HG03108 (cell line): Measurements from ENCODE around the gene TEX2.
"Not testable (repeated sequence)": the region's sequence is repeated elsewhere in the genome, so short reads cannot be mapped to it uniquely, and the experiment has no call there.

Source experiments
- ATAC-seq: cut with Tn5 transposase; IDR thresholded peaks from one replicate; pipeline ENCODE4 v1.9.1; 2021; ENCODE audit warnings: moderate library complexity; ENCODE audit not compliant: unreplicated experiment

Gene TEX2

DNA sequence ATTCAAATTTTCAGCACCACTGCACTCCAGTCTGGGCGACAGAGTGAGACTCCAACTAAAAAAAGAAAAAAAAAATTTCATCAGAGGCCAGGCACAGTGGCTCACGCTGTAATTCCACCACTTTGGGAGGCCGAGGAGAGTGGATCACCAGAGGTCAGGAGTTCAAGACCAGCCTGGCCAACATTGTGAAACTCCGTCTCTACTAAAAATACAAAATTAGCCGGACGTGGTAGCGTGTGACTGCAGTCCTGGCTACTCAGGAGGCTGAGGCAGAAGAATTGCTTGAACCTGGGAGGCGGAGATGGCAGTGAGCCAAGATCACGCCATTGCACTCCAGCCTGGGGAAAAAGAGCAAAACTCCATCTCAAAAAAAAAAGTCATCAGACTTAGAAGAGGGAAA is 77.5 kb downstream of the TEX2 start:
- ATAC-seq: not testable (repeated sequence)

DNA sequence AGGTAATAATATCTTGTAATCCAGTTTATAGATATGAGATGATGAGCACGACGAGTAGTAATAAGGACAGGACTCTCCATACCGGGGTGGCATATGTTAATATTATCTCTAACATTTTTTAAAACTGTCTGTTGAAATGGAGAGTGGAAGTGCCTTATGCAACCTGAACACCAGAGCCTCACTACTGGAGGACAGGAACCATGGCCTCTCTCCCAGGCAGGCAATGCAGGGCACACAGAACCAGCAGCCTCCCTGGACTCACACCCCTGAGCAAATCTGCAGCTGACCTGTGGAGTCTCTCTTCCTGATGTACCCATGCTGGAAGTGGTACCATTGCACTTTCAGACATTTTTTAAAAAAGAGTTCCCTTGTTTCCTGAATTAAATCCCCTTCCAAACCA is 78.0 kb downstream of the TEX2 start:
- ATAC-seq: no peak

DNA sequence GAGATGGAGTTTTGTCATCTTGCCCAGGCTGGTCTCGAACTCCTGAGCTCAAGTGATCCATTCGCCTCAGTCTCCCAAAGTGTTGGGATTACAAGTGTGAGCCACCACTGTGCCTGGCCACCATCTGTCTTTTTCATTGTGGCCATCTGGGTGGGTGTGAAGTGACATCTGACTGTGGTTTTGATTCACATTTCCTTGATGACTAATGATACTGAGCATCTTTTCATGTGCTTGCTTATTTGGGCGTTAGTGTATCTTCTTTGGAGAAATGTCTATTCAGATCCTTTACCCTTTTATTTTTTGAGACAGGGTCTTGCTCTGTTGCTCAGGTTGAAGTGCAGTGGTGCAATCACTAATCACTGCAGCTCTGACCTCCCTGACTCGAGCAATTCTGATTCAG is 79.2 kb downstream of the TEX2 start:
- no peak for ATAC-seq

DNA sequence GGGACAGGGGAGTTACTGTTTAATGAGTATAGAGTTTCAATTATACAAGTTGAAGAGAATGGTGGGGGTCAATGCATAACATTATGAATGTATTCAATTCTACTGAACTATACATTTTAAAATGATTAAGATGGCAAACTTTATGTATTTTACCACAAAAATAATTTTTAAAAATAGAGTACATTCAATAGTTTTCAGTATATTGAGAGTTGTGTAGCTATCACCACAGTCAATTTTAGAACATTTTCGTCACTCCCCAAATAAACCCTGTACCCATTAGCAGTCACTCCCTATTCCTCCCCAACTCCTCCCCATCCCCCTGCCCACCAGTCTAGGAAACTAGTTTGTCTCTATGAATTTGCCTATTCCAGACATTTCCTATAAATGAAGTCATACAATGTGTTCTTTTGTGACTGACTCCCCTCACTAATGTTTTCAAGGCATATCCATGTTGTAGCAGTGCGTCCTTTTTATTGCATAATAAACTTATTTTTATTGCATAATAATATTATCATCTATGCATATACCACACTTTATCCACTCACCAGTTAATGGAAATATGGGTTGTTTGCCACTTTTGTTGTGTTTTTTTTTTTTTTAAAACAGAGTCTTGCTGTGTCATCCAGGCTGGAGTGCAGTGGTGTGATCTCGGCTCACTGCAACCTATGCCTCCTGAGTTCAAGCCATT is 80.6 kb downstream of the TEX2 start:
- no peak for ATAC-seq

DNA sequence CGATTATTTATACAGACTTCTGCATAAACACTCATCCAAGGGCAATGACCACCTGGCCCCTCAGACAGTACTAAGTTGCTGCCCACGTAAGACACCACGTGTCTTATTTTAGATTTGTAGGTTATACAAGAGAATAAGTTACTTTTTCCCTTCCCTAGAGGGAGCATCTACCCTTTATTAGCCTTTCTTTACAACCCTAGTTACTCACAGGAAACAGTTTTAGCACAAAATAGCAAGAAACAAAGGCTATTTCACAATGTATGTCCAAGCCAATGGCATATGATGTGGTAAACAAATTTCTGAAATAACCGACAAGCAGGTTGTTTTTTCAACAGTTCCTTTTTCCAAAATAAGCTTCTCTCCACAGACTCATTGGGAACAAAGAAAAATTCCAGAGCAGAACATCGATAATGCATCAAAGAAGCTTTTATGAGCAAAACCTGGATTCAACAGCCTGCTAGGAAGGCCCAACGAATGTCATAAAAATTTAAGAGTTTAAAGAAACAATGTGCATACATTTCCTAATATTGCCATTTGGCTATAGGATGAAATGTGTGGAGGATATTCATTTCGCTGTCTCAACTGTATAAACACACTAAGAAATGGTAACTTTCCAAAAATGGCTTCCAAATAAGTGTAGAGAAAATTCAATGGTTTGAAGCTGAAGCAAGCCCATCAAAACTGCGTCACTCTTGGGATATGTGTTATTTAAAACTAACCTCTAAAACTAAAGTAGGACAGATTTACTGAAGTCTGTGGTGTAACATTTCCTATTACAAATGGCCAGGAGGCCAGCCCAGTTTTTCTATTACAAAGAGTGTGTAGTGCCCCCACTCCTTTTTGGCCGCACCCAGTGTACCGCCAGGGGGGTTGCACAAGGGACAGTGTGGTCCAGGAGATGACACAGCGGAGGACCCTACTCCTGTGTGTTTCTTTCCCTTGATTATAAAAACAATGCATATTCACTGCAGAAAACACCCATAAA is 82.7 kb downstream of the TEX2 start:
- ATAC-seq: no peak

DNA sequence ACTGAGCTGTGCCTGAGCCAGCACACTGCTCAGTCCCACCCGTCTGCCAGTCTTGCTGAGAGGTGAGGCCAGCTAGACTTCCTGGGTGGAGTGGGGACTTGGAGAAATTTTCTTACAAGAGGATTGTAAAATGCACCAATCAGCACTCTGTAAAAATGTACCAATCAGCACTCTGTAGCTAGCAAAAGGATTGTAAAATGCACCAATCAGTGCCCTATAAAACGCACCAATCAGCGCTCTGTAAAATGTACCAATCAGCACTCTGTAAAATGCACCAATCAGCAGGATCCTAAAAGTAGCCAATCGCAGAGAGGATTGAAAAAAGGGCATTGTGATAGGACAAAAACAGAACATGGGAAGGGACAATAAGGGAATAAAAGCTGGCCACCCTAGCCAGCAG is 84.0 kb downstream of the TEX2 start:
- ATAC-seq: not testable (repeated sequence)

DNA sequence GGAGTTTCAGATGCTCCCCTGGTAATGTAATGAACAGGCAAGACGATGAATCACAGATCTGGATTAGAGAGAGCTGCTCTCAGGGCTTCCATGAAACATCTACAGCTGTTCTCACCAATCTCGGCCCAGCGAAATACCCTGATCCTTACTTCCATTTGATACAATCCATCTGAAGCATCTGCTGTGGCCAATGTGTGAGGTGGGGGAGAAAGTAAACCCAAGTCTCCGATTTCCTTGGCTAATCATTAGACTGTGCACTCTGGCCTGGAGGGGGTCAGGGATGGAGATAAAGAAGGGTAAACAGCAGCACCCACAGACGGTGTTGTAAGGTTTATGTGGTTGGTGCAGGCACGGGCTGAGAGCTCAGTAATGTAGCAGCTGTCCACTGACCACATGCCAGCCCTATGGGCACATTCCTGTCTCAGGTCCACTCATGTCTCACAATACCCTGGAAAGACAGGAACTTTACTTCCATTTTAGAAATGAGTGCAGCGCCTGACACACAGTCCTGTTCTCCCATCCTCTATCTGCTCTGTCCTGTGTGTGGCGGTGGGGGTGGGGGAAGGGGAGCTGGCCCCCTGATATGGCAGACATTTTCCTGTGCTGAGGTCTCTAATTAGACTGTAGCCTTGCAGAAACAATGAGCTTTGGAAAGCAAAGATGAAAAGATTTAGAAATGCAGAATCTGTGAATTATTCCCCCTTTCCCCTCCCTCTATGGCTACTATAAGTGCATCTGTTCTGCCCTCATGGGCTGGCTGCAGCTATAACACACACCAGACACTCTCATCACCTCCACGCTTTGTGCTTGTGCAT is 84.8 kb downstream of the TEX2 start:
- ATAC-seq: no peak

DNA sequence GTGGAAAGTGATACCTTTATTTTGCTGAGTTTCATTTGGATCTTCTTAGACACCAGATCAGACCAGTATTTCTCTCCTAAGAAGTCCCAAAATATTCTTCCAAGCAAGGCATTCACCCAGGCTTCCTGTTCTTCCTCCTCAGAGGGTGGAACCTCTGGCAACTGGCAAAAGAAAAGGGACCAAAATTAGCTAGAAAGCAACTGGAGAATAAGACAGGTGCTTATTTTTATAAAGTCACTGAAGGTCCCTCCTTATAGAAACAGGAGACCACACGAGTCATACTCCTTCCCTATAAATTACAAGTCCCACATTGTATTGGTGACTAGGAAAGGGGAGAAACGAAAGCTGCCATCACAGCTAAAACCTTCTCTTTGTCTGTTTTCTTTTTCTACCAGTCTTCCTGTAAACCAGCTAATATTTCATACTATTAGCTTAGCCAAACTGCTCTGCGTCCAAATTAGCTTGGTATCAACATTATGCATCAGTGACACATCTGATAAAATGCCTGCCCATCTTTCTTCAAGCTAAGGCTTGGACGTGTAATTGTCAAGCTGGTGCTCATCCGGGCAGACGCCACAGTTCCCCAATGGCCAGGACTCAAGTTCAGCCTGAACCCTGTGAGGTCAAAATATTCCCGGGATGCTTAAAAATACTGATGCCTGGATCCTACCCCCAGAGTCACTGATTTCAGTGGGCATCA is 85.6 kb downstream of the TEX2 start:
- no peak for ATAC-seq

DNA sequence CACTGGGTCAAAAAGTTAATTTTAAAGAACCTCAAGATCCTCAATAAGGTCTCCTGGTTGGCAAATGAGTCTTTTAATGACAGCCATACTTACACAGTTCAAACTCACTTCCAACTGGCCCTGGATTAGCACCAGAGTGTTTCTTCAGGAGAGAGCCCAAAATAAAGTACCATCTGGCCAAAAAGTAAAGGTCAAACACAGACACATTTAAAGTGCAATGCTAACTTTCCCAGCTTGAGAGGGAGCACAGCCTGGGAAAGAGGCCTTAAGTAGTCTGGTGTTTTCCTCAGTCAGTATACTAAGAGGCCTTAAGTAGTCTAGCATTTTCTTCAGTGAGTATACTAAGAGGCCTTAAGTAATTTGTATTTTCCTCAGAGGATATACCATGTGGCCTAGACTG is 86.5 kb downstream of the TEX2 start:
- no peak for ATAC-seq

DNA sequence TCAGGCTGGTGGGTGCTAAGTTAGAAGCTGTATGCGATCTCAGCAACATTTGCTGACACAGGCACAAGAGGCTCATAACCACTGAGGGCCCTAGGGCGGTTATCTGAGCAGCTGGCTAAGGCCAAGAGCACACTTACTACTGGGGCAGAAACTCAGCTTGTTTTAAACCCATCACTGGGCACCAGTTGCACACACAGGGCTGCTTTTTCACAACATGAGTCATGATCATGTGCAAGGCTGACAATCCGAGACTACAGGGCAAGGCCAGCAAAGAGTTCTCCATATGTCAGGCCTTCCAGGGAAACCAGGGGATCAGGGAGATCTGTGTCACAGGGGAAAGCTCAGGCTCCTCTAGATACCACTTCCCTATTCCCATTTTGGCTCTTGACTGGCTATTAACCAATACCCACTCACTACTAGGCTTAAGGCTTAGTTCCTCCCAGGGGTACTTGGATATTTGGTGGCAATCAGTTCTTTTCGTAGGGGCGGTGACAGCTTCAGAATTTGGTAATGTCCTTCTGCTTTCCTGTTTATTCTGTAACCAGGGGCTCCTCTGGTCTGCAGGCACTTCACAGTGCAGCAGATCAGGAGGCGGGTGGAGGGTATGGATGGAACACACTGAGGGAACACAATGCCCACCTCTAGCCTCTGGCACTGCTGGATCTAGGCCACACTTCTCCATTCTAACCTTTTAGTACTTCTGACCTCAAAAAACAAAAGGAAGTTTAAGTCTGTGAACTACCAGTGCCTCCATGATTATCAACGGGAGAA is 88.2 kb downstream of the TEX2 start:
- ATAC-seq: no peak

DNA sequence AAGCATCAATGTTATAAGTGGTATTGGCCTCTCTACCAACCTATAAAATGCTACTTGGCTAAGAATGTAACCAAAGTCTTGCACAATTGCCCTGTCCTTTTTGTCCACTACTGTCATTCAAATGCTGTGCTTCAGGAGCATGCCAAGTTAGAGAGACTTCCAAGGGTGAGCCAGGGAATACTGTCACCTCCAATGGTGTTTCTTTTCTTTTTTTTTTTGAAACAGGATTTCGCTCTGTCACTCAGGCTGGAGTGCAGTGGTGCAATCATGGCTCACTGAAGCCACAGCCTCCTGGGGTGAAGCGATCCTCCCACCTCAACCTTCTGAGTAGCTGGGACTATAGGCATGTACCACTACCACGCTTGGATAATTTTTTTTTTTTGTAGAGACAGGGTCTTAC is 89.4 kb downstream of the TEX2 start:
- no peak for ATAC-seq

DNA sequence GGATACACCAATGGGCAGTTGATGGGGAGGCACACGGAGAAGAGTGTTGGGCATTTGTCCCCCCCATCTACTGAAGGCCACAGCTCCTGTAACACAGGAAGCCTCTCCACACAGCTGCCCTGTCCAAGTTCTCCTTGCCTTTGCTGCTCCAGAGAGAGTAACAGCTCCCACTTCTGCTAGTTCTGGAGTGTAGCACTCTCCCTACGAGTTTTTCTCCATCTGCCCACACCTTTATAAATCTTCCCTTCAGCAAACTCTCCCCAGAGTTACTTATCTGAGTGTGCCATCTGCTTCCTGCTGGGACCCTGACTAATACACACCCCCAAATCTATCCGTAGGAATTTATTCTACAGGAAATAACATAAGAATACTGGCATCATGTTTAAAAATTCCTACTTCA is 90.5 kb downstream of the TEX2 start:
- ATAC-seq: no peak

DNA sequence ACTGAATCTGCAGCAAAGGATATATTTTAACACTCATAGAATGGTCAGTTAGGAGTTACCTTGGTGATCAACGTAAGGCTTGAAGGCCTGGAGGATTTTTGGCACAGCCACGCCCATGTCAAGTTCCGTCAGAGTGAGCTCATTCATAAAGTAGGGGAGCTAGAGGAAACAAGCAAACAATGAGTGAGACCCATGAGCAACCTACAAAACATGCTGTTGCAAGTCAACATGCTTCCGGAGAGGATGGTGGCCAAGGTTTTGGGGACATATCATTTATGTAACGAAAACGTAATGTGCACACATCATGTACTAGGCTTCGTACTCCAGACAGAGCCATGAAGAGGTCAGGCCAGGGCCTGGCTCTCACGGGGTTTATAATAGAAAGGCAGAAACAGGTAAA is 92.0 kb downstream of the TEX2 start:
- ATAC-seq: no peak

DNA sequence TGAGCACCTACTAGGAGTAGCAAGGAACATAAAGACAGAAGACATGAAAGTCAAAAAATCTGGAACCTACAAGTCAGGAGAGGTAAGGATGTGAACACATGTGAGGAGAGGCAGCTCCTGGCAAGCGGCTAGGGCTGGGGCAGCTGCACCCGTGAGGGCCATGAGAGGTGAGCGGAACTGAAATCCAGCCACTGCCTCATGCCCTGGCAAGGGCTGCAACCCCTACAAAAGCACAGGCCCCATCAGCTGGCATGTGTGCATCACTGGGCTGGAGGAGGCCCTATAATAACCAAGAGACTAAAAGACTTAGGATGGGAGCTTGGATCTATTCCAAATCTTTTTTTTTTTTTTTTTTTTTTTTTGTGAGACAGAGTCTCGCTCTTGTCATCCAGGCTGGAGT is 92.8 kb downstream of the TEX2 start:
- no peak for ATAC-seq

DNA sequence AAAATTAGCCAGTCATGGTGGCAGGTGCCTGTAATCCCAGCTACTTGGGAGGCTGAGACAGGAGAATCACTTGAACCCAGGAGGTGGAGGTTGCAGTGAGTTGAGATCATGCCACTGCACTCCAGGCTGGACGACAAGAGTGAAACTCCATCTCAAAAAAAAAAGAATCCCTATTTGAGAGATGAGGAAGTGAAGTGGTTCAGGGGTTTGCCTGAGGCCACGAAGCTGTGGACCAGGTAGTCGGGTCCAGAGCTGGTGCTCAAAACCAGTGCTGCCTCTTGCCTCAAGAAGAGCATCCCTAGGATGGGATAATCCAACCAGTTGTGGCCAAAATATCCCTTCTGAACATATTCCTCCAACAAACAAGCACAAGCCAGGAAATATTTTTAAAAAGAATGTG is 95.4 kb downstream of the TEX2 start:
- not testable (repeated sequence) for ATAC-seq

DNA sequence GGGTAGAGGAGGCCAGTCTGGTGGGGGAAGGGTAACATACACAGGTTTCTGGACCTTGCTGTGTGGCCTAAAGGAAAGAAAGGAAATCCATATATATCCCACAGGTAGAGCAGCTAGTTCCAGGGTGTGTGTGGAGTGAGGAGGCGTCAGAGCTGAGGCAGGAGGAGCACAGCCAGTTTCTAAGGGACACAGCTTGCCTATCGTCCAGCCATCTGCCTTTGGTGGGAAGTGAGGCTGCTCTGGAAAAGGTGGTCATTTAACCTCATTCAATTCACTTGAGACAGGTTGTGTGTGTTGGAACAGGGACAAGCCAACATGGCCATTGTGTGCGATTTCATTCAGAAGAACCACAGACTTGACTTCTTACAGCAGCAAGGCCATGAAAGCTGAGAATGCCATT is 96.2 kb downstream of the TEX2 start:
- no peak for ATAC-seq

DNA sequence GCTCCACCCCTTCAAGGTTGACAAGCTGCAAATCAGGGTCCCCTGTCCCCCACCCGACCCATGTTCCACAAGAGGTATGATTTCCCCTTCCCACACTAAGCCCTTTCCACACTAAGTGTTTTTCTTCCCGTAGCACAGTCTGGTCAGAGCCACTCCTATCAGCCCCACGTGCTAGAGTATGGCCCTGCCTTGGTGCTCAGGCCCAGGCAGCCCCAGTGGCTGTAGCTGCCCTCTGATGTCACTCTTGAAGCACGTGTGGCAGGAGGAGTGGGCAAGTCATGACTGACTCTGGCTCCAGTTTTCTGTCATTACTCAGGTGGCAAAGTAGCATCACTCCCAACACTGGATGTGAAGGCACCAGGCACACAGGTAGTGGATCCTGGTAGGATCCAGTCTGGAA is 97.7 kb downstream of the TEX2 start:
- no peak for ATAC-seq

DNA sequence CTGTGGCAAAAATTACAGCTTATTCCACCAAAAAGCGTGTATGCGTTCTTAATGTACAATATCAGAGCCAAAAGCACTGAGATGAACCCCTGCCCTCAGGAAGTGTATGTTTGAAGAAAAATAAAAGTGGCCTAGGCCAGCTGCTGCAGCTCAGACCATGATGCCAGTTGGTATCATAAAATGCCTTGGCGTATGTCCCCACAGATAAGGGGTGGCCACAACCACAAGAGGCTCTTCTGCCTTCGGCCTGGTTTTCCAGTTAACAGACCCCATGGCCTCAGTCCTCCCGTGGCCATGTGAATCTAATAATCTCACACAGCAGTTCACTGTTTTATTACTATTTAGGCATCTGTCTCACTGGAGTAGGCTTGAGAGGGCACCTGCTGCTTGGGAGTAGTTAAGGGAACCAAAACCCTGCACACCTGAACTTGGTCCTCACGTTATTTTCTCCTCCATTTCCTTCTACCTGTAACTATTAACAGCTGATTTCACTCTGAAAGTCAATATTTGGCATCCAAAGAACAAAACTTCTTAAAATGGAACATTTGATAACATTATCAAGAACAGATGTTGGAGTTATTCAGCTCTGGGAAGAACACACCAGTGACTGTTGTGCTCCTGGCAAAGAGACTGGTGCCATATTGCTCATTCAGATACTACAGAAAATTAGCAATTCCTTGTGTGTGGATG is 98.3 kb downstream of the TEX2 start:
- ATAC-seq: no peak

DNA sequence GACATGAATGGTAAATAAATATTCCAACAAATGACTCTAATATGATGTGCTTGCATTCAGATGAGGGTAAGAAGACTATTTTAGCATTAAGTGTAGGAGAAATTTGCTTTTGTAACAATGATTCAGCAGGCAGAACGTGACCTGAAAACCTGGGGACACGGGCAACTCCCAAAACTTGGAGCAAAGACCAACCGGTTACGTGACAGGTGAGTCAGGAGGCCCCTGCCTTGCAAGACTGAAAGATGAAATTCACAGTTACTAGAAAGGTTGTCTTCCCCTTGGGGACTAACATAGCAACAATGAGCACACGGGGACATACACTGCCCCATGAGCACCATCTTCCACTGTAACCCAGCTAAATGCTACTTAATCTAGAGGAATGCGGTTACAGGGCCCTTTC is 99.6 kb downstream of the TEX2 start:
- ATAC-seq: no peak

DNA sequence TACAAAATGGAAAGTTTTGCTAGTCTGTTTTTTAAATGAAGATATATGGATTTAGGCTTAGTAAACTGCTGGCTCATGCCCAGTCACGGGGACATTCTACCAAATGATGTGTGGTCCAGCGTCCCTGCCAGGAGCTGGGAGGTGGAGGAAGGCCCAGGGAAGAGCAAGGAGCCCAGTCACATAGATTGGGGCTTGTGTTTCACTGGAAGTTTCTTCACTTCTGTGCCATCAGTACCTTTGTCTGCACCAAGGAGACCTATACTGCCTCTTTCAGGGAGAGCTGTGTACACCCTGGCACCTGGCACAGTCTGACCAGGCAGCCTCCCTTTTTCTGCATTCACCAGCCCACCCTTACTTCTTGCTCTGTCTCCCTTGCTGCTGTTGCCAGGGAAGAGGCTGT is 100.5 kb downstream of the TEX2 start:
- ATAC-seq: no peak
